NT2/D1 (cell line): ENCODE measurements around the gene POU2F2.

Source experiments
- SUZ12 ChIP-seq: IDR thresholded peaks from 2 replicates; pipeline ENCODE4 v1.6.1; 2011; ENCODE audit not compliant: insufficient read length, insufficient read depth; ENCODE audit errors: extremely low read depth
- YY1 ChIP-seq: IDR thresholded peaks from 2 replicates; pipeline ENCODE4 v1.6.1; 2011; ENCODE audit not compliant: insufficient read length, insufficient read depth
- ZNF274 ChIP-seq: IDR thresholded peaks from 2 replicates; pipeline ENCODE4 v1.6.1; 2011; ENCODE audit warnings: mild to moderate bottlenecking, low read depth, low read length

DNA sequence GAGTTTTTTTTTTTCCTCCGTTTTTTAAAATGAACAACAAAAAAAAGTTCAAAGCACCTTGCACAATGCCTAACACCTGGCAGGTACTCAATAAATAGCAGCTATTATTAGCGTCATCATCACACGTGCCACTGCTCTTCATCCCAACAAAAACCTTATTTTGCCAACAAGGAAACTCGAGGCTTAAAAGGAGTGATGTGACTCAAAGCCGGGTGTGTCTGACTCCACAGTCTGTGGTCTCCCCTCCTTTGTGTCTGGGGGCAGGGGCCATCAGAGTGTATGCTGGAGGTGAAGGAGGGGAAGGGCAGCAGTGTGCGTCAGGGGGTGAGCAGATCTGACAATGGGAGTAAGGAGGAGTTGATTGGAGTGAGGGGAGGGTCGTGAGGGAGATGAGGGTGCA lies 34.1 kb upstream of the POU2F2 start:
- TF ChIP-seq SUZ12 (no peak), YY1 (no peak), ZNF274 (no peak)
